ENCODE measurements around the gene NODAL.

DNA sequence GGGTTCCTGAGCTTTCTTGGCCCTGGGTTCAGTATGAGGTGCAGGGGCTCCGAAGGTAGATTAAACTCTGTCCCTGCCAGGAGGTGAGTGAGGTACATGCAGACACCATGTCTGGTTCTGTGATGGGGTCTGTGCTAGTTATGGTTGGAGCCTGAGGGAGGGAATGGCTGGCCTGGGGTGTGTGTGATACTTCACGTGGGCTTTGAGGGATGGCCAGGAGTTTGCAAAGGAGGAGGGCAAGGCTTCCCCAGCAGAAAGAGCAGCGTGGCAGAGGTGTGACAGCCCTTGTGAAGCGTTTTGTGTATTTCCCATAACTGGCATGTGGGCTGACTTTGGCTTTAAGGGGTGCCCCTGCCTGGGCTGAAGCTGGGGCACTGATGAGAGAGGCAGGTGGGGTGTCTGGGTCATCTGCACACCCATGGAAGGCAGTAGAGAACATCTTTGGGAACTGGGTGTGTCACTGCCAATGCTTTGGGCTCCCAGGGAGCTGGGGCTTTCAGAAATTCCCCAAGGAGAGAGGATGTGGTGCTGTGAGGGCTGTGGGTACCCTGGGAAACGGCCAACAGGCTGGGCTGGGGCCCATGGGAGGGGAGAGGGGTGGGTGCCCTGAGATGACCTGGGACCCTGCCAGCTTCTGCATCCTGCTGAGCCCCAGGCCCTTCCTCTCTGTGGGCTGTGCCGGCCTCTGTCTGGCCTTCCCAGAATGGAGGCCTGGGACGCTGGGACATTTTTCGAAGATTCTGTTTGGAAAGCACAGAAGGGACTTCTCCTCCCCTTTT, 41.7 kb upstream of the NODAL start:
- TF ChIP-seq, protein P1, sequence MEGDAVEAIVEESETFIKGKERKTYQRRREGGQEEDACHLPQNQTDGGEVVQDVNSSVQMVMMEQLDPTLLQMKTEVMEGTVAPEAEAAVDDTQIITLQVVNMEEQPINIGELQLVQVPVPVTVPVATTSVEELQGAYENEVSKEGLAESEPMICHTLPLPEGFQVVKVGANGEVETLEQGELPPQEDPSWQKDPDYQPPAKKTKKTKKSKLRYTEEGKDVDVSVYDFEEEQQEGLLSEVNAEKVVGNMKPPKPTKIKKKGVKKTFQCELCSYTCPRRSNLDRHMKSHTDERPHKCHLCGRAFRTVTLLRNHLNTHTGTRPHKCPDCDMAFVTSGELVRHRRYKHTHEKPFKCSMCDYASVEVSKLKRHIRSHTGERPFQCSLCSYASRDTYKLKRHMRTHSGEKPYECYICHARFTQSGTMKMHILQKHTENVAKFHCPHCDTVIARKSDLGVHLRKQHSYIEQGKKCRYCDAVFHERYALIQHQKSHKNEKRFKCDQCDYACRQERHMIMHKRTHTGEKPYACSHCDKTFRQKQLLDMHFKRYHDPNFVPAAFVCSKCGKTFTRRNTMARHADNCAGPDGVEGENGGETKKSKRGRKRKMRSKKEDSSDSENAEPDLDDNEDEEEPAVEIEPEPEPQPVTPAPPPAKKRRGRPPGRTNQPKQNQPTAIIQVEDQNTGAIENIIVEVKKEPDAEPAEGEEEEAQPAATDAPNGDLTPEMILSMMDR (conservative IDR thresholded peaks at IDR 0.05): no peak
- TF ChIP-seq EZH2 (IDR thresholded peaks at IDR 0.05; ENCODE audit: low read depth): no peak
